SK-N-SH treated with all-trans-retinoic acid at 6 μM for 48 hours (cell line): Measurements from ENCODE around the gene FOXP4.

ENCODE experiments used
- ZFP30 ChIP-seq: fragments of 450-650 bp; formaldehyde crosslinking; IDR thresholded peaks from 2 replicates; pipeline ENCODE4 v1.5.0; 2022; ENCODE audit warnings: mild to moderate bottlenecking, moderate library complexity
- ZNF70 ChIP-seq: fragments of 450-650 bp; formaldehyde crosslinking; IDR thresholded peaks from 2 replicates; pipeline ENCODE4 v1.5.0; 2020; ENCODE audit warnings: mild to moderate bottlenecking, moderate library complexity
- TF ChIP-seq, protein P1 (sequence below): fragments of 250-450 bp; sonication (Bioruptor Pico); IDR thresholded peaks from 2 replicates; pipeline ENCODE4 v1.5.1; 2020; ENCODE audit warnings: low read depth, mild to moderate bottlenecking, moderate library complexity

- no peak for TF ChIP-seq ZFP30 (CRISPR knock-in tag)
- no peak for TF ChIP-seq ZNF70 (CRISPR knock-in tag)
- TF ChIP-seq, protein P1, sequence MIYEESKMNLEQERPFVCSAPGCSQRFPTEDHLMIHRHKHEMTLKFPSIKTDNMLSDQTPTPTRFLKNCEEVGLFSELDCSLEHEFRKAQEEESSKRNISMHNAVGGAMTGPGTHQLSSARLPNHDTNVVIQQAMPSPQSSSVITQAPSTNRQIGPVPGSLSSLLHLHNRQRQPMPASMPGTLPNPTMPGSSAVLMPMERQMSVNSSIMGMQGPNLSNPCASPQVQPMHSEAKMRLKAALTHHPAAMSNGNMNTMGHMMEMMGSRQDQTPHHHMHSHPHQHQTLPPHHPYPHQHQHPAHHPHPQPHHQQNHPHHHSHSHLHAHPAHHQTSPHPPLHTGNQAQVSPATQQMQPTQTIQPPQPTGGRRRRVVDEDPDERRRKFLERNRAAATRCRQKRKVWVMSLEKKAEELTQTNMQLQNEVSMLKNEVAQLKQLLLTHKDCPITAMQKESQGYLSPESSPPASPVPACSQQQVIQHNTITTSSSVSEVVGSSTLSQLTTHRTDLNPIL, result no peak
Observed at GRCh38 chr6:41596807-41597206, 50.6 kb downstream of the FOXP4 start.
